Caki2 (cell line): Measurements from ENCODE around the gene SYNPR. TPM values are rescaled to one million over a fixed set of nuclear protein-coding genes. Genes with fewer than 3 reads are reported as not detected.
A peak's percentile ranks its signal among the peaks of the same experiment; 100 is the strongest.

Experiments used
- DNase-seq: peaks from one replicate; pipeline ENCODE4 v3.0.0-alpha.2; 2015; ENCODE audit warnings: low read depth
- in situ Hi-C: cut with HindIII; loops from 2 replicates; pipeline ENCODE4 v1.10.0; 2016; ENCODE audit warnings: low sequenced_read_pairs, low pct_unique_long_range_greater_than_20kb, mixed read lengths
- total RNA-seq: library from RNA; depleted of rRNA; stranded (reverse); fragments of >200 nt; shearing (Covaris generic); gene quantifications from 2 replicates; pipeline ENCODE4 v1.2.3, GENCODE V29; 2014; ENCODE audit warnings: low replicate concordance

SYNPR gene
- total RNA-seq, 1 experiment from 2014 or later, result not detected

DNA sequence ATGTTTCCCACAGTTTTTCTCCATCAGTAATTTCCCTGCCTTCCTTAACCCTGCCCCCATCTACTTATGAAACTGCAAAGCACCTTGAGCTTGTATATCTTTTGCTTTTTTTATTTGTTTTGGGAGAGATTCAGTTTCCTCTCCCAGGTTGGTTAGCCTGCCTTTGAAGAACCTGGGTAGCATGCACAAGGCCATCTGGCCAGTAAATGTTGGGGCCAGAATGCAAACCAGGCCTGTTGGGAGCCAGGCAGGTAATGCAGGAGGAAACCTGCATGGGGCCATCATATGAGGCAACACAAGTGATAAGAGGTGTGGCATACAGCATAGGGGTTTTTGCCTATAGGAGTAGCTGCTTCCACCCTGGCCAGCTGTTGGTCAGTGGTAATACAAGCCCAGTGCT, 17.7 kb downstream of the SYNPR start:
- in situ Hi-C loops, result no loop called here
- DNase-seq, result no peak

DNA sequence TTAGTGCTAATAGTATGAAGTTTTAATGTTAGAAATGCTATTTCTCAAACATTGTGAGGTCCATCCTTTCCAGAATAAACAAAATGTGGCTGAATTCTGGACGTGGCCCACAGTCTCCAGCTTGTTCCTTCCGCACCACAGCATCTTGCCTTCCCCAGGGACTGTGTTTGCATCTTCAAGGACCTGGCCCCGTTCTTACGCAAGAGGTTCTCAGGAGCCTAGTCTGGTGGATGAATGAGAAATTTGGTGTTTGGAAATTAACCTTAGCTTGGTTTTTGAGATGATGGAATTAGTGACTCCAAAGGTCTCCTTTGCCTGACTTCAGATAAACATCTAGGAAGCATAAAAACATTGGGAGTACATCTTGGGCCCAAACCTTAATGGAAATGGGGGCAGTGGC, 18.1 kb downstream of the SYNPR start:
- in situ Hi-C loops, result no loop called here
- no peak for DNase-seq

DNA sequence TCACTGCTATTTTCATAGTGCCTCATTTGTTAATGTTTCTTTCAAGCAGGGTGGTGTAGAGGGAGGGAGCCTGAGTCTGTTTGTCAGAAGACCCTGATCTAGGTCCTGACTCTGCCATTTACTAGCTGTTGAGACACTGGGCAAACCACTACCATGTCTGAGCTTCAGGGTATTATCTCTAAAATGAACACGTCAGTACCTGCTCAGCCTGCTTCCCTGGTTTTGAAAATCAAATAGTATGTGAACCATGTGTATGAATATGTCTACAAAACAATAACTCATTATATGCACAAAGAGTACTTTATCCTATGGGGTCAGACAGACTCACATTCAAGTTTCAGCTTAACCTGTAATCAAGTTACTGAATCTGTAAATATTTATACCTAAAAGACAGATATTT, 25.1 kb downstream of the SYNPR start:
- in situ Hi-C loops, result no loop called here
- no peak for DNase-seq

- DNase-seq, result no peak
- in situ Hi-C loops, result no loop called here
Measured at GRCh38 chr3:63304421-63304820, 26.3 kb downstream of the SYNPR start.

DNA sequence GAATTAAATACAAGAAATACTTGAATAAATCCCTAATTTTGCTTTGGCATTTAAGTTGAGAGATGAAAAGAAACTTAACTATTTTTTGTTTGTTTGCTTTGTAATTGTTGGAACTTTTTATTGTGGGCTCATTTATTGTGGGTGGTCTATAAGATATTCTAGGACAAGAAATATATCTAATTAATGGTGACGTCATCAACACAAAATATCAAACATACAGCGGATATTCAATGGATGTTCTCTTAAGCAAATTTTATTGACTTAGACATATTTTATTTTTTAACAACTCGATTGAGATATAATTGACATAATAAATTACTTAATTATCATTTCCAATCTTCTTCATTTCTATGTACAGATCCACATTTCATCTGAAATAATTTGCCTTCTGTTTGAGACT, 30.0 kb downstream of the SYNPR start:
- in situ Hi-C loops, result no loop called here
- DNase-seq, result no peak

DNA sequence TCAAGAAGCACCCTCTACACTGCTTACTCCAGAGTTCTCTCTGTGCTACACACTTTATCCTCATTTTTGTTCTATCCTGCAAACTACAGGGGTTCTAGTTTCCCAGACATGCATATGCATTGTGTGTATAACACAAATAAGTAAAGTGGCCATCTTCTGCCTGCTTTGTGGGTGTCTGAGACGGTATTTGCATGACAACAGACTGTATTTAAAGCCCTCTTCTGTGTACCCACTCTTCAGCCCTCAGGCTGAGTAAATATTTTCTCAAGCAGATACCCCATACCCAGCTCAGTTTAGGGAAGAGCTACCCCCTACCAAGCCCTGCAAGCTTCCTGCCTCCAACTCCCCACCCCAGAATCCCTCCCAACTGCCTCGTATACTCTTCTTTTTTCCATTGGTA, 31.7 kb downstream of the SYNPR start:
- no peak for DNase-seq
- in situ Hi-C loops, result no loop called here

DNA sequence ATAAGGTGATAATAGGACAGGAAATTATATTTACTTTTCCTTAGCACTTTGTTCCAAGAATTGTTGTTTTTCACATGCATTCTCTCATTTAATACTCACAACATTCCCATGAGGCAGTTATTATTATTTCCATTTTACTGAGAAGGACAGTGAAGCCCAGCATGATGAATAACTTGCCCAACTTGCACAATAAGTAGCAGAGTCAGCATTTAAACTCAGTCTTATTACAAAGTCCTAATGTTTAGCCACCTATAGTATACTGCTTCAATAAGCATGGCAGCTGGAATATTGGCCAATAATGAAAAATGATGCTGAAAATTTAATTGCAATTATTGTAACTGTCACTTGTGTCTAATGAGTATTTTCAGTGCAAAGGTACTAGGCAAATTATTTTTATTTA, 45.7 kb downstream of the SYNPR start:
- in situ Hi-C loops, result no loop called here
- DNase-seq, result no peak

- no peak for DNase-seq
- in situ Hi-C loops, result no loop called here
Measured at GRCh38 chr3:63324621-63325020, 46.5 kb downstream of the SYNPR start.

DNA sequence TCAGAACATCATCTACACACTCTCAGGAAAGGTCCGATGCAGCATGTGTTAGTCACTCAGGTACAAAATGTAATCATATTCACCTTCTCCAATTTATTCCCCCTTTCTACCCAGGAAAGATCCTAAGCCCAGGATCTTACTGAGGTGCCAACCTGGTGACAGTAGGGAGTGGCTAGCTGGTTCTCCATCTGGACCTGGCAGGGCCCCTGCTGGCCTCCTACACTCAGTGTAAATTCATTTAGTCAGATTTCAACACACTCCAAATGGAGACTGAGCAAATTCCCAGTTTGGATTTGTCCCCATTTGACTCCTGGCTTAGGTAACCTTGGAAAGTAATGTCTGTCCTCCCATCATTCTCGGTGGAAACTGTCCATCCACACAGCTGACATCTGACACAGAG, 47.3 kb downstream of the SYNPR start:
- DNase-seq, result no peak
- in situ Hi-C loops, result no loop called here

DNA sequence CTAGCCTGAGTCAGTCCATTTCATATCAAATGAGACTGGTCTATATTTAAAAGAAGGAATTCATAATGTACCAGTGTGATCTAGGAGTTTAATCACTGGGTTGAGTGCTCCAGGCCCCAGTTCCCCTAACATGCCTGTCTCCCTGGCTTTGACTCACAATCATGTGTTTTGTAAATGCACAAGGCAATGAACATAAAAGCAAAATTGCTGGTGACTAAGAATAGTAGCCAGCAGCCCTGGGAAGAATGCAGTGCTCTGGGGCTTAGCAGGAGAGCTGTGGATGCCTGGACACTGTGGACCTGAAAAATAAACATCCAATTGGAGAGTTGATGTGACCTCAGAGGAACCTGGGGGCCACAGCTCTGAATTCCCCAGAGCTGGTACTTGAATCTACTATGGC, 50.3 kb downstream of the SYNPR start:
- in situ Hi-C loops, result no loop called here
- DNase-seq, result peak; percentile 30

DNA sequence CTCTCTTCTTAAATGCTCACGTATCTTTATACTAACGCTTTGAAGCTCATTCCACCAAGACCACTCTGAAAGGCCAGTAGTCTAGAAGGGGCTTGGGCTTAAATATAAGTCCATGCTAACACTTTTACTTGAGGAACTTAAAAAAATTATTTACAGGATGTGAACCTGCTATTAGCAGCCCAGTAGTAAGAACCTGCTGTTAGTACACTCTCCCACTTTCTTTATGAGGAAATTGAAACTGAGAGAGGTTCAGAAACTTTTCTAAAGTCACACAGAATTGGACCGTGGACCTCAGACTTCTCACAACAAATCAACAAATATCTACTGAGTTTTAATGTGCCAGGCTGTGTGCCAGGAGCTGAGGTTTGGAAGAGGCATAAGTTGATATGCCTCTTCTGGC, 53.4 kb downstream of the SYNPR start:
- DNase-seq, result no peak
- in situ Hi-C loops, result no loop called here

DNA sequence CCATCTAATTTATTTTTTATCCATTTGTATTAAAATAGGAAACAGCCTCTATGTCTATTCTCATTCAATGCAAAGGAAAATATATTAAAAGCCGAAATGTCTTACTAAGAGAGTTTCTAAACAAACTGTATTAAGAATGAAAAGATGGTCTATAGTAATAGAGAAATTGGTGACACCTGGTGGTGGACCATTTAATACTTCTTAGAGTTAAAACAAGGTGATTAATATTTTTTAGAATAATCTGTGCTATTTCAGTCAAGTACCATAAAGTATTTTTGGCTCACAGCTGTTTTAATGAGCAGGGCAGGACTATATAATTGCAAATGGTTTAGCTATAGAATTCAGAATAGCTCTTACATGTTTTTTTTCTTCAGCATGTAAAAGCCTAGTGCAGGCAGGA, 55.7 kb downstream of the SYNPR start:
- in situ Hi-C loops, result no loop called here
- DNase-seq, result no peak

DNA sequence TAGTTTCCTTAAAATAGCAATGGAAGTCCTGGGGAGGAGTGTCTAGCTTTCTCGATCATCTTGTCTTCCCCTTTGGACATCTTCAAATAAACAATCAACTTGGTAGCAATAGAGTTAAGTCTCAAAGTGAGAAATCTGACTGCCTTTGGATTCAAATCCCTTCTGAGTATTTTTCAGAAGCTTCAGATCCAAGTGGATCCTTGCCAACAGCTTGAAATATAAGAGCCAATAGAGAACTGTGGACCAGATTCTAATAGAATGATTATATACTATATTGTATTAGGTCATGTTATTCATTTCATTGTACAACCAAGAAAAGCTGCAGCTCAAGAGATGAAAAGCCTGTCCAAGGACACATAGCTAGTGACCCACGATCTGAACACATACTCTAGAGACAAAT, 60.2 kb downstream of the SYNPR start:
- in situ Hi-C loops, result no loop called here
- DNase-seq, result no peak

GRCh38 chr3:63343674-63344073, 65.6 kb downstream of the SYNPR start:
- in situ Hi-C loops, result no loop called here
- peak; percentile 52 for DNase-seq

- in situ Hi-C loops, result no loop called here
- no peak for DNase-seq
Measured at GRCh38 chr3:63344661-63345060, 66.6 kb downstream of the SYNPR start.

- in situ Hi-C loops, result no loop called here
- DNase-seq, result no peak
Measured at GRCh38 chr3:63349583-63350573, 71.8 kb downstream of the SYNPR start.

- in situ Hi-C loops, result no loop called here
Measured at GRCh38 chr3:63351159-63352007, 73.3 kb downstream of the SYNPR start.

DNA sequence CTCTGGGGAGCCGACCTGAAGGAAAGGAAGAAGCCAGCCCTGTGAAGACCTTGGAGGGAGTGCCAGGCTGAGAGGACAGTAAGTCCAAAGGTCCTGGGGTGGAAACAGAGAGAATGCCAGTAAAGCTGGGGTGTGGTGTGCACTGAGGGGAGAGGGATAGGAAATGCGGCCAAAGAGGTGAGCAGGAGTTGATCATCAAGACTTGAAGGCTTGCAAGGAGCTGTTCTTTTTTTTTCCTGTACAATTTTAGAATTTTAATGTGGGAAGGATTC, 73.8 kb downstream of the SYNPR start:
- in situ Hi-C loops, result no loop called here
- no peak for DNase-seq

More at GRCh38 chr3:63351159-63352007, 73.3 kb downstream of the SYNPR start:
- DNase-seq, result peak; percentile 23

- in situ Hi-C loops, result no loop called here
- DNase-seq, result no peak
Measured at GRCh38 chr3:63353383-63353782, 75.3 kb downstream of the SYNPR start.
